Measurements from ENCODE around the gene ZNF746.

The ZNF746 gene

DNA sequence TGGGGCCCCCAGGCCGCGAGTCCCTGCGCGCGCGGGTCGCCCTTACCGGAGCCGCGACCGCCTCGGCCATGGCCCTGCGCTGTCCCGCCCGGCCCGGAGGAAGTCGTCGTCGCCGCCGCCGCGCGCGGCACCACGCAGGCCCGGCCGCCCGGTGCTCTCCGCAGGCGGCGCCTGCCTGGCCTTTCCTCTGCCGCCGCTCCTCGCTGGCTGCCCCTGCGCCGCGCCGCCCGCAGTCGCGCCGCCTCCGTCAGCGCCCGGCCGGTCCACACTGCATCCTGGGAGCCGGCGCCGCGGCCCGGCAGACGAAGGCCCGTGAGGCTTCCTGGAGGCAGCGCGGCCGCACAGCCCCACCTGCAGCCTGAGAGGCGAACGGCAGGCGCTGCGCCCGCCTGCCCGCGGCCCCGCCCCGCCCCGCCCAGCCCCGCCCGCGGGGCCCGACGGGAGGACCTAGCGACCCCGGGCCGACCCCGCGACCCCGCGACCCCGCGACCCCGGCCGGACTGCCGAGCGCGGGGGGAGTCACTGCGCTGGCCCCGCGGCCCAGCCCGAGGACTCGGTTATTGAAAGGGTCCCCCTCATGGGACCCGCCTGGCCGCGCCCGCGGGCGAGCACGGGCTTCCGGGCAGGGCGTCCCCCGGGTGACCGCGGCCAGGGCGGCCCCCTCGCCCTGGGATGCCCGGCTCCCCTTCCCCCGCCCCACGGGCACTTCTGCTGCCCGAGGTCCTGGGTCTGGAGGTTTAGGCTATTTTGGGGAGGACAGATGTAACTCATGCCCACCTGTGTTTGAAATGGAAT is at the start of gene ZNF746:
Gene ZNF746, minus strand, starts transcription at position 343 of the 795 bp plus-strand sequence. Its CDS starts 273 bp downstream, at position 70.
- DNase-seq = peak; percentile 93
- in situ Hi-C loops (cut with HindIII; ENCODE audit: low pct_ligation_motif_present, low pct_unique_long_range_greater_than_20kb, low sequenced_read_pairs) = no loop called here

DNA sequence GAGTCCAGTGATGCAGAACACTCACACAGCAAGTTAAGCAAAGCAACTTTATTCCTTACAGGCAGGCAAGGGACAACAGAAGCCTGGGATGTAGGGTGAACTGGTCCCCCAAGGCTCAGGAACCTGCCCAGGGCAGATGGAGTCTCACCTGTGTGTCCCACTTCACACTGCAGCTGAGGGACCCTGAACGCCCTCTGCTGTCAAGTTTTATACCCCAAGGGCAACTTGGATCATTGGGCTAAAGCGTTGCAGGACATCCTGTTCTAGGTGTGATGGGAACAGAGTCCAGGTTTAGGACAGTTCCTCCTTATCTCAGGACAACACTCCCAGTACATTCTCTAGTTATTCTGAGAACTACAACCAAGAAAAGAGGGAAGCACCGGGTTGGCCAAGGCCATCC is 49.5 kb upstream of the ZNF746 start:
- in situ Hi-C loops (cut with HindIII; ENCODE audit: low pct_ligation_motif_present, low pct_unique_long_range_greater_than_20kb, low sequenced_read_pairs) = no loop called here
- DNase-seq = no peak

DNA sequence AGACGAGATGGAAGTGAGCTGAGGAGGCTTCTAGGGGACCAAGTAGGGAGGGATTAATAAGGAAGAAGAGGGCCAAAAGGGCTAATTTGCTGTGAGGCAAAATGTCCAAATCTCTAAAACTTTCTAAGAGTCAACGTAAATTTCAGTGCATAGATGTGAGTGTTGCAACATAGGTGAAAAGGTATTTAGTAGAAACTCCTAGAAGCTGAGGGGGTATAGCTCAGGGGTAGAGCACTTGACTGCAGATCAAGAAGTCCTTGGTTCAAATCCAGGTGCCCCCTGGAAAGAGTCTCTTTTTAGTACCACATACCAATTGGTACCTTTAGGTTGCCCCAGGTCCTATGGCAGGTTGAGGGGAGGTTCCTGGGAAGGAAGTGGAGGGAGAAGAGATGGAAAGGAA is 48.7 kb upstream of the ZNF746 start:
- DNase-seq = no peak
- in situ Hi-C loops (cut with HindIII; ENCODE audit: low pct_ligation_motif_present, low pct_unique_long_range_greater_than_20kb, low sequenced_read_pairs) = no loop called here

DNA sequence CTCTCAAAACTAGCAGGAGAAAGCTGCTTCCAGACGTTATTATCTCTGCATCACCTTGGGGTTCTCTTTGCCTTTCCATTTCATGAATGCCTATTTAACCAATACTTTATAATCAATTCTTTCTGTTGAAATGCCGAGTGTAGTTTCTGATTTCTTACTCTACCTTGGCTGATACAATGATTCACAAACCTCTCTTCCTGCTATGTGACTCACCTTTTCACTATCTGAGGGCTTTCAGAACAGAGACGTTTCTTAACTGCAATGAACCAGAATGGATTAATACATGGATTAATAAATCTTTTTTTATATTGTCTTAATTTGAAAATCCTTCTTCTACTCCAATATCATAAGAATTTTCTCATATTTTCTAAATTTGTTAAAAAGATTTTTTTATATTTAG is 46.4 kb upstream of the ZNF746 start:
- in situ Hi-C loops (cut with HindIII; ENCODE audit: low pct_ligation_motif_present, low pct_unique_long_range_greater_than_20kb, low sequenced_read_pairs) = no loop called here
- DNase-seq = no peak

DNA sequence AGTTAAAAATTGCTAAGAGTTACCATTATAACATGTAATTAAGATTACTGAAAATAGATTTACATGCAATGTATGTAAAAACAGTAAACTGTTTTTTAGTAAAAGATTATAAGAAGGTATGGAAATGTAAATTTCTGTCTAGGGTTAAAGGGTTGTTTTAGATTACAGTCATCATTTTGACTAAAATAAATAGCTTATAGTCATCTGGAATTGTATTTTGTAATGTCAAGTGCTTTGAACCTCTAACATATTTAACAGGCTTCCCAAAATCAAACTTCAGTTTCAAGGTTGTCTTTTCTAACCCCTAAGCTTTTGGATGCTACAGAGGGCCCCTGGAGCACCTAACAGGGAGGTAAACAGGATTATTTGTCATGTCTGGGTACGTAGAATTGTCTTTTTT is 35.0 kb upstream of the ZNF746 start:
- in situ Hi-C loops (cut with HindIII; ENCODE audit: low pct_ligation_motif_present, low pct_unique_long_range_greater_than_20kb, low sequenced_read_pairs) = no loop called here
- no peak for DNase-seq

DNA sequence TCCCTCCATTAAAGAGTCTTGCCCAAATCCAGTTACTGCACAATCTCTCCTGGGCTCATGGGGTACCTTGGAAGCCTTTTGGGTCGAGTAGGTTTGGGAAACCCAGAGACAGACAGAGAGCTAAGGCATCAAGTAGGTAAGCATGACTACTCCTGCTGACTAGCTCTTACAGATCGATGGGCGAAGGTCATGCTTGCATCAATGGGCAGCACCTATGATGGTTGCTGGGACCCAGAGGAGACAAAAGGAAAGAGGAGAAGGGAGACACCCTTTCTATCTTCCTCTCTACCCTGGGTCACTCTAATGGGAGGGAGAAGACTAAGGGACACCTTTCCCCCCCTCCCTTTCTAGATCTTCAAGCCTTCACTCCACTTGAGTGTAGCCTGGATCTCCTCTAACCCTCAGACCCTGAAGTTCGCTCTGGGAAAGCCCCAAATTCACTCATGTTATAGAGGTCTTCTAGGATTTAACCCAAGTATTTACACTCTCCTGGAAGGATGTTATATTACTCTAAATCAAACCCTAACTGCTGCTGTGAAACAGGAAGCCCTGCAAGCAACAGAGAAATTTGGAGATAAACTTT is 31.6 kb upstream of the ZNF746 start:
- in situ Hi-C loops (cut with HindIII; ENCODE audit: low pct_ligation_motif_present, low pct_unique_long_range_greater_than_20kb, low sequenced_read_pairs) = no loop called here
- peak; percentile 27 for DNase-seq

DNA sequence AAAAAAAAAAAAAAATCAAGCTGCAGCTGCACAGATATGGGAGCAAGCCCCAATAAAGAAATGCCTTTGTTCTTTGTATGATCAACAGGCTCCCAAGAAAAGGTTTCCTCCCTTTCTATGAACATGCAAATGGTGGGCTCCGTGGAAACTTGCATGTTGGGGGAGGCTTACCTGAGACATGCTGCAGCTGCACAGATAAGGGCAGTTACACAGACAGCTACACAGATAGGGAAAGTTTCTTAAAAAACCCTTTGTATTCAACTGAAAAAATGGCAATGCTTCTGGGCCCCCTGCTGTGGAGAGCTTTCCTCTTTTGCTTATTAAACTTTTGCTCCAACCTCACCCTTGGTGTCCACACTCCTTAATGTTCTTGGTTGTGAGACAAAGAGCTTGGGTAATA is 29.8 kb upstream of the ZNF746 start:
- DNase-seq = no peak
- in situ Hi-C loops (cut with HindIII; ENCODE audit: low pct_ligation_motif_present, low pct_unique_long_range_greater_than_20kb, low sequenced_read_pairs) = no loop called here

DNA sequence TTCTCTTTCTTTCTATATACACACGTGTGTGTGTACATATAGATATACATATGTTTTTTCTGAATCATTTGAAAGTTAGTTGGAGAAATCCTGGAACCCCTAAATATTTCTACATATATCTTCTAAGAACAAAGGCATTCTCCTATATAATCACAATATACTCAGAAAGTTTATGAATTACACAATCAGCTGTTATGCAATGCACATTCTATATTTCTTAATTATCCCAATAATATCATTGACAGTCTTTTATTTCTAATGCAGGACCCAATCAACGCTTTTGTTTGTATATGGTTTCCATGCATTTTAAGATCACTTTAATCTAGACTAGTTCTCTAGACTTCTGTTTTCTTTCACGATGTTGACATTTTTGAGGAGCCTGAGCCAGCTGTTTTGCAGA is 27.7 kb upstream of the ZNF746 start:
- in situ Hi-C loops (cut with HindIII; ENCODE audit: low pct_ligation_motif_present, low pct_unique_long_range_greater_than_20kb, low sequenced_read_pairs) = no loop called here
- no peak for DNase-seq

DNA sequence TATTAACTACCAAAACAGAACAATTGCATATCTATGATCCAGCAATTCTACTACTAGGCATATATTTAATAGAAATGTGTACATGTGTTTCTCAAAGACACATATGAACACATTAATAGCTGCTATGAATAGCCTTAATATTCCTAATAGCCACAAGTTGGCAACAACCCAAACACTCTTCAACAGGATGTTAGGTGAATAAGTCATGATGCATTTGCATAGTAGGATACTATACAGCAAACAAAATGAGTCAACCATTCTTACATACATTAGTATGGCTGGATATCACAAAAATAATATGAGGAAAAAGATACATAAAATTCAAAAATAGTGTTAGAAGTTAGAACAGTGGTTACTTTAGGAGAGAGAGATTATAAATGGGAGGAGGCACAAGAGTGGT is 26.8 kb upstream of the ZNF746 start:
- DNase-seq = no peak
- in situ Hi-C loops (cut with HindIII; ENCODE audit: low pct_ligation_motif_present, low pct_unique_long_range_greater_than_20kb, low sequenced_read_pairs) = no loop called here

DNA sequence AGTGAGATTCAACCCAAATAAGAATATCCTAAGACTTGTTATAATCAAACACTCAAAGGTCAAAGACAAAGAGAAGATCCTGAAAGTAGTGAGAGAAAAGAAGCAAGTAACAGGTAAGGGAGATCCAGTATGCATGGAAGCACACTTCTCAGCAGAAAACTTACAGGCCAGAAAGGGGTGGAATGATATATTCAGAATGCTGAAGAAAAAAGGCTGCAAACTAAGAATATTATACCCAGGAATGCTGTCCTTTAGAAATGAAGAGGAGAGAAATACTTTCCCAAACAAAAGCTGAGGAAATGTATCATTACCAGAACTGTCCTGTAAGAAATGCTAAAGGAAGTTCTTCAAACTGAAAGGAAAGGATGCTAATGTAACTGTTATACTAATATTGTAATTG is 12.6 kb upstream of the ZNF746 start:
- DNase-seq = no peak
- in situ Hi-C loops (cut with HindIII; ENCODE audit: low pct_ligation_motif_present, low pct_unique_long_range_greater_than_20kb, low sequenced_read_pairs) = no loop called here

DNA sequence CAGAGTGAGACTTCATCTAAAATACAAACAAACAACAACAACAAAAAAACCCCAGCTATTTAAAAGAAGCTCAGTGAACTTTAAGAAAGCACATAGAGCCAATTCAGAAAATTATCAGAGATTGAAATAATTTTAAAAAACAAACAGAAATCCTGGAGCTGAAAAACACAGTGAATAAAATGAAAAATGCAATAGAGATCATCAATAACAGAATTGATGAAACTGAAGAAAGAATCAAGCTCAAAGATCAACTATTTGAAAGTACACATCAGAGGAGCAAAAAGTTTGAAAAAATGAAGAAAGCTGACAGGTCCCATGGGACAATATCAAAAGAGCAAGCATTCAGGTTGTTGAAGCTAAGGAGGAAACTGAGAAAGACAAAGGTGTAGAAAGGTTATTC is 12.2 kb upstream of the ZNF746 start:
- no peak for DNase-seq
- in situ Hi-C loops (cut with HindIII; ENCODE audit: low pct_ligation_motif_present, low pct_unique_long_range_greater_than_20kb, low sequenced_read_pairs) = no loop called here

DNA sequence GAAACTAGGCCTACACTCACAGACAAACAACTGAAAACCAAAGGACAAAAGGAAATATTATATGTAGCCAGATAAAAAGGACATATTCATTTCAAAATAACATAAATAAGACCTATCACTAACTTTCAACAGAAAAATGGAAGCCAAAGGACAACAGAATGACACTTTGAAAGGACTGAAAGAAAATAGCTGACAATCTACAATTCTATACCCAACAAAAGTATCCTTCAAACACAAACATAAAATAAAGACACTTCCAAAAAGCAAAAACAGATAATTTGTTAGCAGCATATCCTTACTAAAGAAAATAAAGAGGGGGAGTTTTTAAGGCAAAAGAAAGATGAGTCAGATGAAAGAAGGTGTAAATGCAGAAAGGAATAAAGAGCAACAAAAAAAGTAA is 7.9 kb upstream of the ZNF746 start:
- no peak for DNase-seq
- in situ Hi-C loops (cut with HindIII; ENCODE audit: low pct_ligation_motif_present, low pct_unique_long_range_greater_than_20kb, low sequenced_read_pairs) = no loop called here

DNA sequence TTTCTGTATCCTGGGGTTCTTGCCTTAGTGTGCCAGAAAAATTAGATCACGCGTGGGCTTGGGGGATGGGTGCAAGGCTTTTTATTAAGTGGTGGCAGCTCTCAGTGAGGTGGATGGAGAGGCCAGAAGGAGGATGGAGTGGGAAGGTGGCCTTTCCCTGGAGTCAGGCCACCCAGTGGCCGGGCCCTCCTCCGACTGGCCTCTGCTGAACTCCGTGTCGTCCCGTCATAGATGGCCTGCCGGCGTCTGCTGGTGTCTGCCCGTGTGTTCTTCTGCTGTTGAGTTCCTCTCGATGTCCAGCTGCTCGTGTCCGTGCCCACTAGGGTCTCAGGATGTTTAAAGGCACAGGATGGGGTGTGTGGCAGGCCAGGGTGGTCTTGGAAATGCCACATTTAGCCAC is 4.0 kb upstream of the ZNF746 start:
- in situ Hi-C loops (cut with HindIII; ENCODE audit: low pct_ligation_motif_present, low pct_unique_long_range_greater_than_20kb, low sequenced_read_pairs) = no loop called here
- DNase-seq = no peak

DNA sequence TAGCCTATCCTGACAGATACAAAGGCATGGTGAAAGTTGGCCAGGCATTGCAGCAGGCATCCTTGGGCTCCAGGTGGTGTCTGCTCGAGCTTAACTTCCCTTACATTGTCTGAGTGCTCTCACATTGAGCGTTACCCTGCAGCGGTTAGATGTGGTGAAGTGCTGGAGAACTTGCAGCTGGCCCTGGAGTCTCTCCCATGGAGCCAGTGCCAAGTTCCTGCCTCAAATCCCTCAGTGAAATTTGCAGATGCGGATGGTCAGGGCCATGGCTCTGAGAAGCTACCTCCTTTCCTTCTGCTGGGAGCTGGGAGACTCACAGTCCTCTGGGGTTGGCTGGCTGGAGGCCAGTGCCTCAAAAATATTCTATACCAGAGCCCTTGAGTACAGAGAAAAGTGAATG is 3.3 kb upstream of the ZNF746 start:
- in situ Hi-C loops (cut with HindIII; ENCODE audit: low pct_ligation_motif_present, low pct_unique_long_range_greater_than_20kb, low sequenced_read_pairs) = no loop called here
- DNase-seq = no peak

DNA sequence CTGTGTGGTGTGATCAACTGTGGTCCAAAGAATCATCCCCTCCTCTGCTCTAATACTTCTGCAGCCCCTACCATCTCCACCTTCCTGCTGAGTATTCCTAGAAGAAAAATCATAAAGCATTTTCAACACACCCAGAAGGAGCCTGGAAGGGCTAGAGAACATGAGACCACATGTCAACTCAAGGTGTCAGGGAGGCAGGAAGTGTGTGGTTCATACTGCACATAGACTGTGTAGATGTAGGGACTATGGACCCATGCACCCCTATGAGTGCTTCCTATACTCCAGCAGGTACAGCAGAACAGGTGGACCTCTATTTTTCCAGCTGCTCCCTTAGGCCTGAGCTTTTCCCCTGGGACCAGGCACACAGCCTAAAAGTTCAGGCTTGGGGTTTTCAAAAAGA is 2.6 kb upstream of the ZNF746 start:
- no peak for DNase-seq
- in situ Hi-C loops (cut with HindIII; ENCODE audit: low pct_ligation_motif_present, low pct_unique_long_range_greater_than_20kb, low sequenced_read_pairs) = no loop called here

DNA sequence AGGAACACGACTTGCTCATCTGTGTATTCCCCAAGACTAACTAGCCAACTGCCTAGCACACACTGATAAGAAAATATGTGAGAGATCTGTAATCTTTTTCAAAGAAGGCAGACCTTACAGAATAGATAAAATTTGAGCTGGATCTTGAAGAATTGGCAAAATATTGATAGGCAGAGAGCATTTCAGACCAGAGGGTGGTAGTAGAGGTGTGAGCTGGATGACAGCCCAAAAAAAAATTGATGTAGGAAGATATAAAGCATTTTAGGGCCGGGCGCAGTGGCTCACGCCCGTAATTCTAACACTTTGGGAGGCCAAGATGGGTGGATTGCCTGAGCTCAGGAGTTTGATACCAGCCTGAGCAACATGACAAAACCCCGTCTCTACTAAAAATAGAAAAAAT is 1.2 kb upstream of the ZNF746 start:
- no peak for DNase-seq
- in situ Hi-C loops (cut with HindIII; ENCODE audit: low pct_ligation_motif_present, low pct_unique_long_range_greater_than_20kb, low sequenced_read_pairs) = no loop called here

DNA sequence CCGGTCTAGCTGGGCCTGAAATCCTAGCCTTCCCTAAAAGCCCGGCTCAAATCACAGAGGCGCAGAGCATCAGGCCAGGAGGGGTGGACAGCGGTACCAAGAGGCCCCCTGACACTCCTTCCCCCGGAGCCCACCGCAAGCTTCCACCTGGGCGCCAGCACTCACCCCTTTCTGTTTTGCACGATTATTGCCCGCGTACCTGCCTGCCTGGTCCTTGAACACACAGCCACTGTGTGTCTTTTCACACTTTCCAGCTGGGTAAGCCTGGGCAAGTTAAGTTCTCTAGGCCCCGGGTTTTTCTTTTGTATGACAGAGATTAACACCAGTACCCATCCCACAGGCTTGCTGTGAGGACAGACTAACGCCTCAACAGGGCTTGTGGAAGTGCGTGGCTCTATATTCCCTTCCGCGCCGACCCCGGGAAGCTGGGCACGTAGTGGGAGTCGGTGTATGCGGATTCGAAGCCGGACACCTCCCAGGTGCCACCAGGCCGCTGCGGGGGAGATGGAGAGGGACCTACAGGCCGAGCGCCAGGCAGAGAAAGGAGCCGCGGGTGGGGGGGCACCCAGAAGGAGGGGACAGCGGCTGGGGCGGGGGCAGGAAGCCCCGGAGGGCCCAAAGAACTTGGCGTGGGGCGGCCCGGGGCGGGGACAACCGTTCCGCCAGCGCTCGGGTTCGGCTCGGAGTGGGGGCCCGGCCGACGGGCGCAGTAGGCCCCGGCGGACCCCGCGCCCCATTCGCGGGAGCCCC is 792 bp downstream of the ZNF746 start:
- in situ Hi-C loops (cut with HindIII; ENCODE audit: low pct_ligation_motif_present, low pct_unique_long_range_greater_than_20kb, low sequenced_read_pairs) = no loop called here
- peak; percentile 55 for DNase-seq

DNA sequence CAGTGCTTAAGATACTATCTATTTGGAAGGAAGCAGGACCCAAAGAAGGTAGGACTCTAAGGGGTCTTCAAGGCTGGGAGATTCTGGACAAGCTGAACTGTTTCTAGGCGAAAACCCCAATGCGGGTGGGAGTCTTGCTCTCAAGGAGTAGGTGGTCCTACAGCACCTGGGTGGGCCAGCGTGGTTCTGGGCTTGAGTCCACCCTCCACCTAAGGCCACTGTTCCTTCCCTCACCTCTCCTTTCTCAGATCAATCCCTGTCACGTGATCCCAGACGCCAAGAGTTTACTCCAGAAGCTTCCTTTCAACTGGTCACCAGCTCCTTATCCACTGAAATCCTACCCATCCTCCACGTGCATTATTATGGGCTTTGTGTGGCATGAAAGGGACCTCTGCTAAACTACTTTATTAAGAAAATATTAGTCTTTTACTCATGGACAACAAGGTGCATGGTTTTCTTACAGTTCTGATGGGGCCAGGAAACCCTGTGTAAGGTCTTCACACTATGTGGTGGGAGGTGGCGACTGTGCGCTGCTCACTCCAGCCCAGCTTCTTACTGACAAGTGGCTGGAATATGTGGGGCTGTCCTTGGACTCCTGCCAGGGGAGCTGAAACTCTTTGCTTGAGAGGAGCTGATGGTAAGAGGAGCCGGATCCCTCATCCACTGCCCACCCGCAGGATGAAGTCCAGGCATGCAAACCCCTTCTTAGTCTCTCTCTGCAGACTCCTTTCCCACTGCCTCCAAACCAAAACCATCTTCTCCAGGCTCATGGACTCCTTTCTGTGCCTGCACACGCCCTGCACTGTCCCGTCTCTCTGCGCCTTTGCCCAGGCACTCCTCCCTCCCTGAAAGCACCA is 1.6 kb downstream of the ZNF746 start:
- in situ Hi-C loops (cut with HindIII; ENCODE audit: low pct_ligation_motif_present, low pct_unique_long_range_greater_than_20kb, low sequenced_read_pairs) = no loop called here
- peak; percentile 54 for DNase-seq

All from ACHN (cell line).